ENCODE results near the gene SELL.
"Not testable (repeated sequence)": the region's sequence is repeated elsewhere in the genome, so short reads cannot be mapped to it uniquely, and the experiment has no call there.

The SELL gene

GRCh38 chr1:169662680-169663079, 48.7 kb downstream of the SELL start:
- DNase-seq, result not testable (repeated sequence)

GRCh38 chr1:169661066-169661465, 50.4 kb downstream of the SELL start:
- not testable (repeated sequence) for DNase-seq

GRCh38 chr1:169658777-169659176, 52.6 kb downstream of the SELL start:
- not testable (repeated sequence) for DNase-seq

- DNase-seq, result no peak
Measured at GRCh38 chr1:169653873-169654272, 57.5 kb downstream of the SELL start.

GRCh38 chr1:169651035-169651434, 60.4 kb downstream of the SELL start:
- DNase-seq, result no peak

- no peak for DNase-seq
Measured at GRCh38 chr1:169650551-169650950, 60.9 kb downstream of the SELL start.

GRCh38 chr1:169648709-169649108, 62.7 kb downstream of the SELL start:
- DNase-seq, result no peak

GRCh38 chr1:169648187-169648586, 63.2 kb downstream of the SELL start:
- DNase-seq, result no peak

GRCh38 chr1:169647512-169647911, 63.9 kb downstream of the SELL start:
- no peak for DNase-seq

- no peak for DNase-seq
Measured at GRCh38 chr1:169644297-169644696, 67.1 kb downstream of the SELL start.

All from NCI-H446 (cell line).